HG02642 (cell line): Measurements from ENCODE around the gene MYT1.

ENCODE experiments used
- ATAC-seq: cut with Tn5 transposase; IDR thresholded peaks from one replicate; pipeline ENCODE4 v1.9.1; 2021; ENCODE audit warnings: mild to moderate bottlenecking; ENCODE audit not compliant: unreplicated experiment, poor library complexity

Gene MYT1

DNA sequence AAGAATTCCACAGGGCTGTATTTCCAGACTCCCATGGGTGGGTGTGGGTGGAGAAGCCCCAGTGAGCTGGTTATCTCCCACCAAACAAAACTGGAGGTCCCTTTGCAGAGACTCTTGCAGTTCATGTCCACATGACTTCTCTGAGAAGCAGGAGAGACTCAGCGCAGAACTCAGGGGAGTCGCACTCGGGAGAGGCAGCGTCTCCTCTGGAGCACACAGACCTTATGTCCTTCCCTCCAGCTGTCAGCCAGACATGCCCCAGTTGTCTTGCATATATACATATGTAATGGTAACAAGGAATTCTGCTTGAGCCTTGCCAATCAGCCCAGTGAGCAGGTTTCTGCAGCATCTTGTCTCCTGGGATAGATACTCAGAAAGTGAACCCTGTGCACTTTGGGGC lies 23.8 kb downstream of the MYT1 start:
- no peak for ATAC-seq

DNA sequence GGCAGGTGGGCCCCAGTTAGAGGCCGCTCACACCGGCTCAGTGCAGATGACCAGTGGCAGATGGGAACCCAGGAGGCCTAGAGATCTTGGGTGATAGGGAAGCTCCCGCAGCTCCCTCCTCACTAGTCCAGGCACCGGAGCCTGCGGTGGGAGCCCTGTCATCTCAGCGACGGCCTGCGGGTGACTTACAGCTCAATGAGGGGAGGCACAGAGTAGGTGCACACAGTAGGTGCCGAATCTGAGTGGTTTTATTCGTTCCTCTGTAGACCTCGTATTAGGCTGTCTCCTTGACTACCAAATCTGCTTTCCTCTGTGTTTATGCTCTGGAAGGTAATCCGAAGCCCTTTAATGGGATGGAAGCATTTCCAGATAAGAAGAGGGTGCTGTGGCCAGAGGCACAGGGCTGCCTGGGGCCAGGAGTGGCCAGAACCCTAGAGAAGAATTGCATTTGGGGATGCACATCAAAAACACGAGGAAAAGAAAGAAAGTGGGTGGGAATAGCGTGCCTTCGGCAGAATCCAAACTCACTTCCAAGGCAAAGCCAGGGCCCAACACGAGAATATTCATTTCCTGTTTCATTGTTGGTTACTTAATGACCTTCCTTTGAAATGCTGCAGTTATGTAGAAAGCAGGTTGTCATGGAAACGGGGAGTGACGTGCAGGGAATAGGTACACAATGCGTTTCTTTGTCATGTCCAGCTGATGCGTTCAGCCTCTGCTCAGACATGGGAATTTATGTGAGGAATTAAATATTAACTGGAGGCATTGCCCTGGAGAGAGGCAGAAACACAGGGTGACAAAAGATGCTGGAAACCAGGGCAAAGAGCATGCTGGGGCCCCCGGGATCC lies 24.7 kb downstream of the MYT1 start:
- no peak for ATAC-seq

DNA sequence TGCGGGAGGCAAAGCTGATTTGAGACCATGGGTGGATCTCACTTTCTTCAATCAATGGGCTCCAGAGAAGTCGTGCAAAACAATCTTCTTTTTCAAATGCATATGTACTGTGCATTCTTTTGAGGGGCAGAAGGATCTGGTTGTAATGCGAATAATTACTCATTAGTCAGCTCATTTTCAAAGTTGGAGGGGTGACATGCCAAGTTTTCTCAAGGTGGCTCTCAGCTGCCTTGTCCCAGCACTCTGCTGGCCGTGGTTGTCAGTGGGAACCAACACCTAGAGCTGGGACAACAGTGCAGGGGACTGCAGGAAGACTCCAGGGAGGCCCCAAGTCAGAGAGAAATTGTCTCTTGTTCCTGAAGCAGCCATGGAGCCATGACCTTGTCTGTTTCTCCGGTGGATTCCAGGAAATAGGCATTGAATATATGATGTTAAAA lies 25.3 kb downstream of the MYT1 start:
- no peak for ATAC-seq

DNA sequence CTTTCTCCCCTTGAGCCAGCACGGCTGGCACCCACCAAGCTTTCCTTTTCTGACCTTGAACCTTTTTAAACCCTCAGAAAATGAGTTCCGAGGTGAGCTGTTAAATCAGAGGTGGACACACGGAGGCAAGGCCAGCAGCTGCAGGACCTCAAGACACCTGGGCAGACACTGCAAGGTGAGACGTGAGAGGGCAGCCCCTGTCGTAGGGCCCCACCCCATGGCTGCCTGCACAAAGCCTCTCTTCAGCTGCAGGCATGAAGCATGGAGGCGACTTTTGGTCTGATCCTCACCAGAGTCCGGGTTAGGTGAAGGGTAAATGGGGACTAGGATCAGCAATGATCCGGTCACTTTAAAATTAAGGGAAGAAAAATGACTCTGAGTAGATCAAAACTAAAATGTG lies 25.7 kb downstream of the MYT1 start:
- no peak for ATAC-seq

DNA sequence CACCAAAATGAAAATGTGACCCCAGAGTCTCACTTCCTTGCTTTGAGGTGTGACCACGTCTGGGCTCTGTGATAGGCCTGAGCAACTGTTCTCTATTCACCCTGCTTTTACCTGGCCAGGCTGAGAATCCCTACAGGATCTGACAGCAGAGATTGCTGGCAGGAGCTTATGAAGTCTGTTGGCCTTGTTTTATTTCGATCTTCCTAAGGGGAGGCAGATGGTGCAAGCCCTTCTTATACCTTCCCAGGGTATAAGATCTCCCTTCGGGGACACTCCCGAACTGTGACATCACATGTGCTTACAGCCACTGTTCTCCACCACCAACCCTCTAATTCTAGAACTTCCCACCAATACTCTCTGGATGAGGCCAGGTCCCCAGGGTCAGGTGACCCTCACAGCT lies 26.8 kb downstream of the MYT1 start:
- no peak for ATAC-seq

DNA sequence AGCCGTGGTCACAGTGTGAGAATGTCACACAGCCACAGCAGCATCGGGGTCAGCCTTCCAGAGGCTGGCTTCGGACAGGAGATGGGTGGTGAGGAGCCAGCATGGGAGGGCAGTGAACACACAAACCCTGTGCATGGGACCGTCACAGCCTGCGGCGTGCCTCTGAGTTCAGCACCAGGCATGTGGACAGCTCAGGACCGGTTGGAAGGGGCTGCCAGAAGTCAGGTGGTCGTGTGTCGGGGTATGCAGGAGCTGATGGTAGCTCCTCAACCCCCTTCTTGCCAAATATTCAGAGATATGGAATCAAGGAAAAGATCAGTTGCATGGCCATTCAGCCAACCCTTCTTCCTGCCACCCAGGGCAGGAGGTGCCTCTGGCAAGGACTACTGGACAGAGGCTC lies 28.2 kb downstream of the MYT1 start:
- no peak for ATAC-seq

DNA sequence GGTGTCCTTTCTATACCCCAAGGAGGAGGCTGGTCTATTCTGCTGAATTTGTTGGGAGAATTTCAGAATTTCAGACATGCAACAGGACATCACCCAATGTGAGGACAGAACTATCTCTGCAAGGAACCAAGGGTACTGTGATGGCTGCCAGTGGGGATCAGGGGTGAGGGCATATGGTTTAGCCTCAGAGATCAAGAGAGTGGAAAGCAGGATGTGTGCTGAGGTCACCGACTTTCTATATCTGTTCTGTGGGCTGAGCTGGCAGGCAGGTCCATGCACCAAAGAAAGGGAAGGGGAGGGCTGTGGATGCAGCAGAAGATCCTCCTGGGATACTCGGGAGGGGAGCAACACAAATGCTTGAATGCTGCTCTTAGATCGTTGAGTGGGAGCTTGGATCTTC lies 28.8 kb downstream of the MYT1 start:
- no peak for ATAC-seq

DNA sequence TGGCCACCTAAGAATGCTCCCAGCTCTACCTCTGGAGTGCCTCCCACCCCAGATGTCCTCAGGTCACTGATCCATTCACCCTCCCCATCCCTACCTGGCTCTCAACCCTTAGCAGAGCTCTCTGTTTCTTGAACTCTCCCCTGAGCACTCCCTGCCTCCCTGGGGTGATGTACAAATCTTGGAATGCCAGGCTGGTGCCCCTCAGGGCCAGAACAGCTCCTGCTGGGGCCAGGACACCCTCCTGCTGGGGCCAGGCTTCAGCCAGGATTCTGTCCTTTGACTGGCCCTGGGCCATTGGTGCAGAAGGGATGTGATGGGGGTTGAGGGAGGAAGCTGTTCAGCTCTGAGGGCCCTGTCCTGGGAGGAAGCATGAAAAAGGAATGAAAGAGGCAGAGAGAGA lies 30.0 kb downstream of the MYT1 start:
- no peak for ATAC-seq

DNA sequence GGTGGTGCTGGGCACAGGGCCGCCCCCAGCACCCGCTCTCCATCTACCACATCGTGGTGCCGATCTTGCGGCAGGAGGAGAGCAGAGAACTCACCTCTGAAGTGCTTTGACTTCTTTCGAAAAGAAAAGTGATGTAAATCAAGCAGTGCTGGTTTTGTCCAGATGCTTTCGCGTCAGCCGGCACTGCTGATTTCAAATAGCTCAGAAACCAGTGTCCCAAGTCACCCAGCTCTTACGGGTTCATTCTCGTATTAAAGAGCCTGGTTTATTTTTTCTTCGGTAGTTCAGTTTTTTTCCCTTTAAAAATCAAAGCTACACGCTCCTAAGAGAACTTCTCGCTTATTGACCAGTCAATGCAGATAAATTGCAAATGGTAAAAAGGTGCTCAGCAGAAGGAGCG lies 32.1 kb downstream of the MYT1 start:
- ATAC-seq, result no peak

DNA sequence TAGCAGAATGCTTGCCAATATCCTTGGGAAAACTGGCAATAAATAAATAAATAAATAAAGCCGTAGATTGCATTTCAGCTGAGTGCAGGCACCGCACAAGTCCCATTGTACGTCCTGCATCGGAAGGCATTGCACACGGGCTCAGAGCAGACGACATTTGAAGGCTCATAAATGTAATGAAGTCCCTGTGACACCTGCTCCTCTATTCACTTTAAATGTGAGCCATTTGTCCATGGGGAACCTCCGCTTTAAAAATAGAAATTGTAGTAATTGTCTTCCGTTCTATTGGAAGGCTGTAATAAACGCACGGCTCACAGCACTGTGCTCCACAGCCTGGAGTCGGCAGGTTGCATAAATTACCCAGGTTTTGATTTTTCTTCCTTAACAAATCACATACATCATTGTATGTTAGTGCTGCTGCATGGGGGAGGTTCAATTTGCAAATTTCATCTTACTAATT lies 32.6 kb downstream of the MYT1 start:
- ATAC-seq, result no peak

DNA sequence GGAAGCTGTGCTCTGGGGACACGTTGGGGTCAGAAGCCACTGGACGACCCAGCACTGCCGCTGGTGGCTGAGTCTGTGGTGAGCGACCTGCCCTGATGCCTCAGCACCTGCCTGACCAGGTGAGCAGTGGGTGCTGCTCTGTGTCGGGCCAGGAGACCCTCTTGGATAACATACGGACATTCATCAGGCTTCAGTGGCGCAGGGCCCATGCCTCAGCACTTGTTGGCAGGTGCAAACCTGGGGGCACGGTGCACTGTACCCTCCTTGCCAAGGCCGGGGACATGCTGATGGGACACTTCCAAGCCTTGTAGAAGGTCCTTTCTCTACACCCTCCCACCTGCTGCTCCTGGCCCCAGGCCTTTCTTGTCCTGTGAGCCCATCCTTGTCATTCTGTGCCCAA lies 34.1 kb downstream of the MYT1 start:
- no peak for ATAC-seq

DNA sequence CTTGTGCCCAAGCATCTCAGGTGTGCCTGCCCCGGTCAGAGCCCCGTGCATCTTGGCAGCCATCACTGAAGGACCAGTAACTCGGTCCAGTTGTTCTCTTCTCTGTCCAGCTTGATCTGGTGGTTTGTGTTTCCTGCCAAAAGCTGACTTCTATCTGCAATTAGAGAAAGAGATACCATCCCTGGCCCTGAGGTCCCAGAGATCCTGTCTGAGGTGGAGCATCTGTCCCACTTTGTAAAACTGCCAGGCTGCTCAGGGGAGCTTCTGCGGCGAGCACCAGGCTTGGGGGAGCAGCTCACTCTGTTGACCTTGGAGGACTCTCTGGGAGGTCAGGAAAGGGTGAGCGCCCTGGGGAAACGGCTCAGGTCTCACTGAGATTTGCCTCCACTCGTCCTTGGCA lies 35.1 kb downstream of the MYT1 start:
- ATAC-seq, result no peak

DNA sequence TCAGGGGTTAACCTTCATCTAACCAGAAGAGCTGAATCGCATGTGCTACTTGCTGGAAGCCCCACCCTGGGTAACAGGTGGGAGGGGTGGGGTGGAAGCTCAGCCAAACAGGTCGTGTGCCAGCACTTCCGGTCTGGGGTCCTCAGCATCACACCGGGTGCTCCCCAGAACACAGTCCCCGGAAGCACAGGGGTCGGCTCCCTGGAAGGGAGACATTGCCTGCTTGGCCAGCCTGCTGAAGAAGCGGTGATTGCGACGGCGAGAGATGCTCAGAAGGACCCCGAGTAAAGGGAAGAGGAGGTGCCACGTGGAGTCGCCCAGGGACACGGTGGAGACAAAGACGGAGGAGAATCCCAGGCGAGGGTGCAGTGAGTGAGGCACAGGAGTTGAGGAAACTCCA lies 36.5 kb downstream of the MYT1 start:
- no peak for ATAC-seq

DNA sequence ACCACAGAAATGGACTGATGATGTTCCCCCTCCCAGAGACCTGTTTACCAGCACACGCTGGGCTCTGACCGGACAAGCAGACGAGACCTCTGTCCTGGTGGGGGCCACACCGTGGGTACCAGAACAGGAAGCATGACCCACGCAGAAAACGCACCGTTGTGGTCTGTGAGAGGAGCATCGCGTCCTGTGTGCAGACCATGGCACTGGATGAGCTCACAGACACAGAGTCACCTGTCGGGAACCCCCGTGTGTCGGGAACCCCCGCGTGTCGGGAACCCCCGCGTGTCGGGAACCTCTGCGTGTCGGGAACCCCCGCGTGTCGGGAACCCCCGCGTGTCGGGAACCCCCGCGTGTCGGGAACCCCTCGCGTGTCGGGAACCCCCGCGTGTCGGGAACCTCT lies 37.4 kb downstream of the MYT1 start:
- no peak for ATAC-seq

DNA sequence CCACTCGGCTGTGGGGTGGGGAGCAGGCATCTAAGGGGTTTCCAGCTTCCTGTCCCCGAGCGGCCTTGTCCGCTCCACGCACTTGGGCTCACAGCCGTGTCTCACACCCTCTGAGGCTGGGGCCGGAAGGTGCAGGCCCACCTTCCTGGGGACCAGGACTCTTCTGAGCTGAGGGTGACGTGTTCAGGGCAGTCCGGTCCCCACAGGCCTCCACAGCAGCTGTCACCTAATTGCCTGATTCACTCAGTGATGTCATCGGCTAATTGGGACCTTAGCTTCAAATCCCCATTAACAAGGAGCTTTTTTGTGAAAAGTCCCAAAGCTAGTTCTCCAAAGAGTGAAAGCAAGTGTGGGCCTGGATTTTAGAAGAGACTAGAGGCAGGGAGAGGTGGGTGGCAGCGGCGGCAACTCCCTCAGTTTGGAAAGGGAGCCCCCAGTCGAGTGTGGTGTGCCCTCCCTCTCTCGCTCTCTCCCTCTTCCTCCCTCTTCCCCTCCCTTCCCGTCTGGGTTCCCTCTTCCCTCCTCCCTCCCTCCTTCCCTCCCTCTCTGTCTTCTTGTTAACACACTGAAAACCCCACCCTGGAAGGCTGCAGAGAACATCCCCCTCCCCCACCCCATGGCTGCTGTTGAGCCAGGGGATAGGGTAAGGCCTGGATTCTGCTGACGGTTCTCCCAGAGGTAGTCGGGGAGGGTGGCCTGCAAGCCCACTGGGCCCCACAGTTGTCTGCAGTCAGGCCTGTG lies 39.0 kb downstream of the MYT1 start:
- no peak for ATAC-seq

DNA sequence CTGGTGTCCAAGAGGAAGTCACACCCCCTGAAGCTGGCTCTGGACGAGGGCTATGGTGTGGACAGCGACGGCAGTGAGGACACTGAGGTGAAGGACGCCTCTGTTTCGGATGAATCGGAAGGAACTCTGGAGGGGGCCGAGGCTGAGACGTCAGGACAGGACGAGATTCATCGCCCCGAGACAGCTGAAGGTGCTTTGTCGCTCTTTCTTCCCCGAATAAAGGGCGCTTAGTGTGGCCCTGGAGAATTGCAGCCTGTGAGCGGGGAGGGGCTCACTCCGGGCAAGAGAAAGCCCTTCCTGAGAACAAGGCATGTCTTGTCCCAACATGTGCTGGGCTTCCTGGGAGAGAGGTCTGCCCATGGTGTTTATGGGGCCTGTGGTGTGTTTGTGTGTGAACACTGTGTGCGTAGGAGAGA lies 41.4 kb downstream of the MYT1 start:
- ATAC-seq, result no peak

DNA sequence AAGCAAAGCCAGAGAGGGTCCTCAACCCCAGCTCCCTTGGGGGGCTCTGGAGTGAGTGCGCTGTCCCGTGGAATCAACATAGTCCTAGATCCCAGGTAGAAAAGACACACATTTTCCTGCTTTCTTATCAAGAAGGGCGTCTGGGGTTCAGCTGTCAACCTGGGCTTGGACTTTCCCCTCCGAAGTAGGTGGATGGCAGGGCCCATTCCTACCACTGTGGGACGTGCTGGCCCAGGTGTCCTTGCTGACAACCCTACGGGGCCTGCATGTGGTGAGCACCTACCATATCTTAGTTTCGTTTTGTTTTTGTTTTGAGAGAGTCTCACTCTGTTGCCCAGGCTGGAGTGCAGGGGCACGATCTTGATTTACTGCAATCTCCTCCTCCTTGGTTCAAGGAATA lies 42.4 kb downstream of the MYT1 start:
- no peak for ATAC-seq

DNA sequence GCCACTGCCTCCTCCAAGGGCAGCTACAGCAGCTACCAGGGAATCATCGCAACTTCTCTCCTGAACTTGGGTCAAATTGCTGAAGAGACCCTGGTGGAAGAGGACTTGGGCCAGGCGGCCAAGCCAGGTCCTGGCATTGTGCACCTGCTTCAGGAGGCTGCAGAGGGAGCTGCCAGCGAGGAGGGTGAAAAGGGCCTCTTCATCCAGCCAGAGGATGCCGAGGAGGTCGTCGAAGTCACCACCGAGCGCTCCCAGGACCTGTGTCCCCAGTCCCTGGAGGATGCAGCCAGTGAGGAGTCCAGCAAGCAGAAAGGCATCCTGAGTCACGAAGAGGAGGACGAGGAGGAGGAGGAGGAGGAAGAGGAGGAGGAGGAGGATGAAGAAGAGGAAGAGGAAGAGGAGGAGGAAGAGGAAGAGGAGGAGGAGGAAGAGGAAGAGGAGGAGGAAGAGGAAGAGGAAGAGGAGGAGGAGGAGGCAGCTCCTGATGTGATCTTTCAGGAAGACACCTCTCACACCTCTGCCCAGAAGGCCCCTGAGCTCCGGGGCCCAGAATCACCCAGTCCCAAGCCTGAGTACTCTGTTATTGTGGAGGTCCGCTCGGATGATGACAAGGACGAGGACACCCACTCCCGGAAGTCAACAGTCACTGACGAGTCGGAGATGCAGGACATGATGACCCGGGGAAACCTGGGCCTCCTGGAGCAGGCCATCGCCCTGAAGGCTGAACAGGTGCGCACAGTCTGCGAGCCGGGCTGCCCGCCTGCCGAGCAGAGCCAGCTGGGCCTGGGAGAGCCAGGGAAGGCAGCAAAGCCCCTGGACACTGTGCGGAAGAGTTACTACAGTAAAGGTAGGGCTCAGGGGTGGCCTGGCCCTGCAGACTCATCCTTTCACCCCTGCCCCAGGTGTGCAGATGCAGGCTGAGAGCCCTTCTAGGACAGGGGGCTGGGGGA lies 43.7 kb downstream of the MYT1 start:
- ATAC-seq, result no peak

DNA sequence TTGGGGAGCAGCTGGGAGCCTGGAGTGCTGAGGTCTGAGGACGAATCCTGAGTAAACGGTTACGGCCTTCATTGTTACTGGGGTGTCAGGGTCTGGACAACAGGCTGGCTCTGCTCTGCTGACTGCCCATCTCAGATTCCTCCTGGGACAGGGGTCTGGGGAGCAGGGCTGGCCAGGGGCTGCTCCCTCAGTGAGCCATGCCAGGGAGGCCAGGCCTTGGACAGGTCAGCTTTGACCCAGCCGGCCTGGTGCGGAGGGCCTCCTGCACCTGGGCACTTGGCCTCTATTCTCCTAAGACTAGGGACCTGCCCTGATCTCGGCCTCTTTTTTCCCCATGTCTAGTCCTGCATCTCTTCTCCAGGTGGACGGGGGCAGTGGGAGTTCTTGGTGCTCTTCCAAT lies 44.9 kb downstream of the MYT1 start:
- ATAC-seq, result no peak

DNA sequence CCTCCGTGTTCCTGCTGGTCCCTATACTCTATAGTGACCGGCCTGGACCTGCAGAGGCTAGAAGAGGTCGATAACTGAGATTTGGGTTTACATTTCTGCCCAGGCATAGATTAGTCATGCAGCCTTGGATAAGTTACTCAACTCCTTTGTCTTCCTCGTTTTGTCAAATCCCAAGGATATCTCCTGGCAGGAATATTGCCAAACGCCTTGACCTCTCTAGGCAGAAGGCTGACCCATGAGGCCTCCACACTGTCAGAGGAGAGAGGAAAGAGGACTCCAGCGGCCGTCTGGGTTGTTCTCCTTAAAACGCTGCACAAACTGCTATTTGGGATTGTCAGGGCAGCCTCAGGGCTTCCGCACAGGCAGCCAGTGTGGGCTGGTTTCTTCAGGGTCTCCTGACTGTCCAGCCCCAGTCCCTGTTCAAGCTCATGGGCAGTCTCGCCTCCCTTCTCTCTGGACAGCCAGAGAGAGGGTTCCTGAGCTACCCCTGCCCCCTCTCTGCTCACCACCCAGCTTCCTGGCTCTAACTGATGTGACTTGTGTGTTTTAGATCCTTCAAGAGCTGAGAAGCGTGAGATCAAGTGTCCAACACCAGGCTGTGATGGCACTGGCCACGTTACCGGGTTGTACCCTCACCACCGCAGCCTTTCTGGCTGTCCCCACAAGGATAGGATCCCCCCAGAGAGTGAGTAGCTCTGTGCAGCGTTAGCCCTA lies 46.6 kb downstream of the MYT1 start:
- no peak for ATAC-seq
